ENCODE data around the gene NR0B1. TPM values are rescaled to one million over a fixed set of nuclear protein-coding genes. Genes with fewer than 3 reads are reported as not detected.
A peak's percentile ranks its signal among the peaks of the same experiment; 100 is the strongest.

Gene NR0B1
- polyA plus RNA-seq, 2 of the 4 experiments (the other 2 are of a cell fraction), result 17.9 to 26.6 TPM

DNA sequence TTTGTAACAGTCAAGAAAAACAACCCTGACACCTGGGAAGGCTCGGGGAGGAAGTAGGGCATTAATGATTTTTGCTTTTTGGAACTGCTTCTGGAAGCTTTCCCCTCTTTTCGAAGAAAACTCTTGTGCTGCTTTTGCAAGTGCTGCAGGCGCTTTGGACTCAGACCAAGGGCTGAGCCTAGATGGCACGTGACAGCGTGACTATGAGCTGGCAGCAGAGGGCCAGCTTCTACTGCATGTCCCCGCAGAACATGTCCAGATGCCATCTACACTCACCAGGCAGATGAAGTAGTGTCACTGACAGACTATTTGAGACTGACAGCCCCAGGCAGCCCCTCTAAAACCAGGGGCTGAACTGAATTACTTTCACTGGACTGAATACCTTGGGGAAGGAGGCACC, 6.2 kb downstream of the NR0B1 start:
- no peaks in the 10 kb centered on the region for H3K9me3 ChIP-seq
- FAIRE-seq, result peak; percentile 98
- H3K4me2 ChIP-seq, result peak overlapping the region; percentile 76
- POLR2A ChIA-PET, result no interaction called here
- peaks cover 52% of the 10 kb centered on the region for H3K4me1 ChIP-seq
- WGBS (ENCODE audit: missing lambda C conversion rate), result 0% methylated on average over 6 of the region's 6 CpGs
- CTCF ChIA-PET, result interaction anchor here (2.0 kb wide), 1 partner anchor 27 kb away, joined by 7 read pairs; no protein-coding TSS in a partner anchor
- no peak overlapping the region for H3K4me3 ChIP-seq
- DNase-seq (ENCODE audit: low read depth in 1 of 2, low spot score in 1 of 2), result peak in 1 of 2 experiments; percentile 76
- peak overlapping the region; percentile 84 to 88 for H3K27ac ChIP-seq
- ATAC-seq, result peak; percentile 71 to 81
- TF ChIP-seq BHLHE40 (IDR thresholded peaks at IDR 0.05; ENCODE audit: low read depth, low read length) (peak; percentile 69; the same call in 1 of the 2 replicates), SMC3 (IDR thresholded peaks at IDR 0.05) (no peak), FOSL2 (IDR thresholded peaks at IDR 0.05) (no peak), FOSL2 (CRISPR knock-in tag; IDR thresholded peaks at IDR 0.05) (peak; percentile 62), GATA3 (IDR thresholded peaks at IDR 0.05; ENCODE audit: borderline replicate concordance) (no peak), NR3C1 (IDR thresholded peaks at IDR 0.05) (no peak), E2F6 (IDR thresholded peaks at IDR 0.05; ENCODE audit: borderline replicate concordance, low read depth) (peak; percentile 42; the same call in 1 of the 2 replicates), USF2 (IDR thresholded peaks at IDR 0.05) (peak; percentile 76), JUN (IDR thresholded peaks at IDR 0.05) (peak in 1 of 2 experiments; percentile 22; a peak in 1 of 5 replicates), HMGXB4 (CRISPR knock-in tag; IDR thresholded peaks at IDR 0.05; ENCODE audit: borderline replicate concordance) (no peak), KDM1A (IDR thresholded peaks at IDR 0.05; ENCODE audit: low read depth) (no peak), BCL3 (IDR thresholded peaks at IDR 0.05) (no peak), MAX (IDR thresholded peaks at IDR 0.05) (peak; percentile 66; the same call in 1 of the 2 replicates), HOXA7 (CRISPR knock-in tag; IDR thresholded peaks at IDR 0.05) (0 out of 2 replicates have a peak, but pooled peaks have one; percentile 39), HOXB13 (CRISPR knock-in tag; IDR thresholded peaks at IDR 0.05; ENCODE audit: low read depth) (no peak)
- TF ChIP-seq, protein P1, sequence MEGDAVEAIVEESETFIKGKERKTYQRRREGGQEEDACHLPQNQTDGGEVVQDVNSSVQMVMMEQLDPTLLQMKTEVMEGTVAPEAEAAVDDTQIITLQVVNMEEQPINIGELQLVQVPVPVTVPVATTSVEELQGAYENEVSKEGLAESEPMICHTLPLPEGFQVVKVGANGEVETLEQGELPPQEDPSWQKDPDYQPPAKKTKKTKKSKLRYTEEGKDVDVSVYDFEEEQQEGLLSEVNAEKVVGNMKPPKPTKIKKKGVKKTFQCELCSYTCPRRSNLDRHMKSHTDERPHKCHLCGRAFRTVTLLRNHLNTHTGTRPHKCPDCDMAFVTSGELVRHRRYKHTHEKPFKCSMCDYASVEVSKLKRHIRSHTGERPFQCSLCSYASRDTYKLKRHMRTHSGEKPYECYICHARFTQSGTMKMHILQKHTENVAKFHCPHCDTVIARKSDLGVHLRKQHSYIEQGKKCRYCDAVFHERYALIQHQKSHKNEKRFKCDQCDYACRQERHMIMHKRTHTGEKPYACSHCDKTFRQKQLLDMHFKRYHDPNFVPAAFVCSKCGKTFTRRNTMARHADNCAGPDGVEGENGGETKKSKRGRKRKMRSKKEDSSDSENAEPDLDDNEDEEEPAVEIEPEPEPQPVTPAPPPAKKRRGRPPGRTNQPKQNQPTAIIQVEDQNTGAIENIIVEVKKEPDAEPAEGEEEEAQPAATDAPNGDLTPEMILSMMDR (IDR thresholded peaks at IDR 0.05), result no peak
- TF ChIP-seq, protein P2, sequence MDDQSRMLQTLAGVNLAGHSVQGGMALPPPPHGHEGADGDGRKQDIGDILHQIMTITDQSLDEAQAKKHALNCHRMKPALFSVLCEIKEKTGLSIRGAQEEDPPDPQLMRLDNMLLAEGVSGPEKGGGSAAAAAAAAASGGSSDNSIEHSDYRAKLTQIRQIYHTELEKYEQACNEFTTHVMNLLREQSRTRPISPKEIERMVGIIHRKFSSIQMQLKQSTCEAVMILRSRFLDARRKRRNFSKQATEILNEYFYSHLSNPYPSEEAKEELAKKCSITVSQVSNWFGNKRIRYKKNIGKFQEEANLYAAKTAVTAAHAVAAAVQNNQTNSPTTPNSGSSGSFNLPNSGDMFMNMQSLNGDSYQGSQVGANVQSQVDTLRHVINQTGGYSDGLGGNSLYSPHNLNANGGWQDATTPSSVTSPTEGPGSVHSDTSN (IDR thresholded peaks at IDR 0.05), result no peak

GRCh38 chrX:30301963-30302362, 7.2 kb downstream of the NR0B1 start:
- WGBS (ENCODE audit: missing lambda C conversion rate), result 2% methylated on average over 5 of the region's 5 CpGs
- peak overlapping the region; percentile 84 to 88 for H3K27ac ChIP-seq
- FAIRE-seq (no peak), DNase-seq (ENCODE audit: low read depth in 1 of 2, low spot score in 1 of 2) (peak in 1 of 2 experiments; percentile 30), ATAC-seq (peak; percentile 40 to 65; a peak in 4 of 6 replicates)
- H3K9me3 ChIP-seq, result no peaks in the 10 kb centered on the region
- CTCF ChIA-PET, result interaction anchor here (2.0 kb wide), 1 partner anchor 26 kb away, joined by 7 read pairs; no protein-coding TSS in a partner anchor
- H3K4me2 ChIP-seq, result peak overlapping the region; percentile 76
- no peak overlapping the region for H3K4me3 ChIP-seq
- POLR2A ChIA-PET, result no interaction called here
- peaks cover 56% of the 10 kb centered on the region for H3K4me1 ChIP-seq
- no peak for TF ChIP-seq NFE2L2 (conservative IDR thresholded peaks at IDR 0.05; ENCODE audit: low read length)
- no peak for TF ChIP-seq HOXB13 (CRISPR knock-in tag; IDR thresholded peaks at IDR 0.05; ENCODE audit: low read depth)
- no peak for TF ChIP-seq HEYL (CRISPR knock-in tag; IDR thresholded peaks at IDR 0.05)
- TF ChIP-seq TFCP2L1 (CRISPR knock-in tag; IDR thresholded peaks at IDR 0.05), result no peak
- TF ChIP-seq ZC3H11A (IDR thresholded peaks at IDR 0.05), result no peak
- TF ChIP-seq FOSB (CRISPR knock-in tag; IDR thresholded peaks at IDR 0.05), result no peak
- no peak for TF ChIP-seq POLR2A (IDR thresholded peaks at IDR 0.05; ENCODE audit: low read length)
- no peak for TF ChIP-seq TP53 (CRISPR knock-in tag; IDR thresholded peaks at IDR 0.05)
- TF ChIP-seq BCL3 (IDR thresholded peaks at IDR 0.05), result no peak
- TF ChIP-seq EHF (CRISPR knock-in tag; IDR thresholded peaks at IDR 0.05), result no peak
- no peak for TF ChIP-seq KDM1A (IDR thresholded peaks at IDR 0.05; ENCODE audit: low read depth)
- no peak for TF ChIP-seq RFX5 (IDR thresholded peaks at IDR 0.05)
- TF ChIP-seq, protein P1 (IDR thresholded peaks at IDR 0.05), result no peak
- TF ChIP-seq SREBF2 (IDR thresholded peaks at IDR 0.05), result no peak
